ENCODE results near the gene DNAH9.

Gene DNAH9

DNA sequence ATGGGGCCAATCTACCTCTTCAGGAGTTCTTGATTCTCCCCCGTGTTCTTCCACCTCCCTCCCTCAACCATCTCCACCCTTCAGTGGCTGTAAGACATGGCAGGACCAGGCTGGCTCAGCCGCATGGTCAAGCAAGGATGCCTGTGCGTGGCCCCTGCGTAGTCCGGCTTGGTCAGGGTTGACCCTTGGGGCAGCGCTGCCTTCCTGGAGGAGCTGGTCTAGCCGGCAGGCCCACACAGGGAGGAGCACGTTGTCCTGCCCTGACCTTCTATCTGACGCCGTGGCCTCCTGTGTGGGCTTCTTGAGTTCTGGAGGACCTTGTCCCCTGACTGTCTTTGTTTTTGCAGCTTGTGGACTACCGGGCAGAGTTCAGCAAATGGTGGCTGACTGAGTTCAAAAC lies 169.8 kb downstream of the DNAH9 start:
- no peak for DNase-seq (ENCODE audit: low read depth, low spot score)

DNA sequence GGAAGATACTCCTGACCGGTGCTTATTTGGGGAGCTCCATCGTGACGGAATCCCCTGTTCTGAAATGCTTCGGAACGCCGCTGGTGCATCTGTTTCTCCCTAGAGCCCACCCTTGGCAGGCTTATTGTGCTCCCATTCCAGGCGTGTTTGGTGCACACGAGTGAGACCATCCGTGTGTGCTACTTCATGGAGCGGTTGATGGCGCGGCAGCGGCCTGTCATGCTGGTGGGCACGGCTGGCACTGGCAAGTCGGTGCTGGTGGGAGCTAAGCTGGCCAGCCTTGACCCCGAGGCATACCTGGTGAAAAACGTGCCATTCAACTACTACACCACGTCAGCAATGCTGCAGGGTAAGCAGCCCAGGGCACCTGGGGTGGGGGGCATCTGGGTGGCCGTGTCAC lies 170.7 kb downstream of the DNAH9 start:
- no peak for DNase-seq (ENCODE audit: low read depth, low spot score)

DNA sequence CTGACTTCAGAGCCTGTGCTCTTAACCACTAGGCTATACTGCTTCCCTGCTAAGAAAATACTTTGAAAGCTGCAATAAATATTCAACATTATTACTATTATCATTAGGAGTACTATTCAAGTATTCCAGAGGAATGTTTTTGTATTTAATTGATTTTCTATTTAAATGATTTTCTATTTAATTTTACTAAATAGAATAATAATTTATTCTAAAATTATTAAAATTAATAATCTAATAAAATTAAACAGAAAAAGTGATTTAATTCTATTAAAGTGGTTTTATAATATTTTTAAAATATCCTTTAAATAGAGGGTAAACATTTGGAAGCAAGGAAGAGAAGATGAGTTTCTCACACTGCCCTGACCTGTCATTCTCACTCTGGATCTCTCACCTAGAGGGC lies 173.8 kb downstream of the DNAH9 start:
- no peak for DNase-seq (ENCODE audit: low read depth, low spot score)

DNA sequence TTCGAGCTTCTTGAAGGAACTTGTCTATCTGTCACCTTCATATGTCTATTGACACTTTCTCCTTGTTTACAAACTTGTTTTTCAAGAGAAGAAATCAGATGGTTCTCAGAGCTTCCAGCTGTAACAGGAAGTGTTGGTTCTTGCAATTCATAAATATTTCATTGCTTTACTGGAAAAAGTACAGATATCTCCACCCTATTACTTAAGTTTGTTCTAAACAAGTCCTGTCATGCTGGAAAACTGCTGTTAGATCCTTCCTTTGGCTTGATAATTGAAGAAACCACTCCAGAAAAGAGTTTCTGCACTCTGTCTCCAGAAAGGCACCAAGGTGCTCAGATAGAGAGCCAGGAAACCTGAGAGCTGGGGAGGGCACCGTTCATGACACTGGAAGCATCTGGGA lies 181.6 kb downstream of the DNAH9 start:
- DNase-seq (ENCODE audit: low read depth, low spot score) = no peak

DNA sequence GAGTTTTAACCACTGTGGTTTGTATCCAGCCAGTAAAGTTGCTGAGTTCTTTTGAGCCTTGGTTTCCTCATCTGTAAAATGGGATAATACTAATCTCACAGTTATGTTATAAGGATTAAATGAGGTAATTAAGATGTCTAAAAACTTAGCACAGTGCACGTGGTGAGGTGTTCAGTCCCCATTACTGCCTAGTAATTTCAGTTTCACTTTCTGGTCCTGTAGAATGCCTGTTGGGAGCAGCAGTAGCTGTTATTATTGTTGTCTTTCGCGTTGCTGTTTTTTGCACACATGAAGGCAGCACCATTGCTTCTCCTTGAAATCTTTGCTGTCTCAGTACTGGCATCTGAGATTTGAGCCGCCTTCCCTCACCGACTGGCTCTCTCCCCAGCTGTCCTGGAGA lies 182.4 kb downstream of the DNAH9 start:
- no peak for DNase-seq (ENCODE audit: low read depth, low spot score)

DNA sequence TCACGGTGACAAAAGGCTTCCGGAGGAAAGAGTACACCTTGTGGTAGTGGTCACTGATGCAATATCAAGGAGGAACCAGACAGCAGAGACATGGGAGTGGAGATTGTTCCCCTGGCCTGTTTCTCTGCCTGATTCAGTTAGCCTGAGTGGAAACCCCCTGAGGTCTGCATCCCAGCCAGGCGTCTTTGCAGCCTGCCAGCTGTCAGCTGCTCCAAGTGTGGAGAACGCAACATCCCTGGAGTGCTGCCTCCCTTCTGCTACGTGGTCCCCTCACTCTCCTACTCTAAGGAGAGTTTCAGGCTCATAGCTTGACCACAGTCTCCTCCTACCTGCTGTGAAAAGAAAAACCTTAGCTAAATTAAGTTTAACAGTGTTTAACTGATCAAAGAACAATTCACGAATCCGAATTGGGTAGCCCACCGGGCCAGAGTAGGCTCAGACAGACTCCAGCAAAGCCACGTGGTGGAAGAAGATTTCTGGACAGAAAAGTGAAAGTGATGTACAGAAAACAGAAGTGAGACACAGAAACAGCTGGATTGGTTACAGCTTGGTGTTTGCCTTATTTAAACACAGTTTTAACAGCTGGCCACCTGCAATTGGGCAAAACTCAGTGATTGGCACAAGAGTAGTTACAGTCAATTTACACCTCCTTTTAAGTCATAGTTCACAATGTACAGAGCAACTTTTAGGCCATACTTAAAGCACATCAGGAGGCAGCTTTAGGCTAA lies 188.6 kb downstream of the DNAH9 start:
- DNase-seq (ENCODE audit: low read depth, low spot score) = no peak

DNA sequence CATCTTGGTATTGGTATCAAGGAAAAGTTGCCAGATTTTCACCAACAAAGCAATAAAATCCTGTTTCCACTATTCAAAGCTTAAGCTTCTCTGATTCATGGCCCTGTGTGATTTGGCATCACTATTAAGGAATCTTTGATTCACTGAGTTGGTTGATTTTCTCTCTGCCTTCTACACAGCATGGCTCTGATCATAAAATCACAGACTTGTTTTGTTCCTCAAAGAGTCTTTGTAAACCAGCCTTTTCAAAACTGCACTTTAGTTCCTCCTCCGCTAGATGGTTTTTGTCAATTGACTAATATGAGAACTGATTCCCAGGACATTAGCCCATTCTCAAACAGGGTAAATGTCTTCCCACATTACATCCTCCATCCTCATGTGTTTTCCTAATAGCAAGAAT lies 197.6 kb downstream of the DNAH9 start:
- DNase-seq (ENCODE audit: low read depth, low spot score) = no peak

DNA sequence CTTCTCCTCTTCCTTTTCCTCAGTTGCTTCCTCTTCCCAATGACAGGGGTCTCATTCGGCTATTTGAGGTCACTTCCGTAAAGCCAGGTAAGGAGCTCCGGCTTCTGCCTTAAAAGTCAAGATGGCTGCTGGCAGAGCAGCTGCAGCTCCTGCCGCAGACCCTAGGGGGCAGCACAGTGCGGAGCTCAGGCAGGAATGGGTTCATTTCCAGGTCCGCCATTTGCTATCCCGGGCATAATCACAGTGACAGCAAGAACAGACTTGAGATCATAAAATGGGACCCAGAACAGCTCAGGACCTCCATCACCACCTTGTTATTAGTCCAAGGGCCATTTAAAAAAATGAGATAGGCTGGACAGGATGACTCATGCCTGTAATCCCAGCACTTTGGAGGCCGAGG lies 199.5 kb downstream of the DNAH9 start:
- DNase-seq (ENCODE audit: low read depth, low spot score) = no peak

DNA sequence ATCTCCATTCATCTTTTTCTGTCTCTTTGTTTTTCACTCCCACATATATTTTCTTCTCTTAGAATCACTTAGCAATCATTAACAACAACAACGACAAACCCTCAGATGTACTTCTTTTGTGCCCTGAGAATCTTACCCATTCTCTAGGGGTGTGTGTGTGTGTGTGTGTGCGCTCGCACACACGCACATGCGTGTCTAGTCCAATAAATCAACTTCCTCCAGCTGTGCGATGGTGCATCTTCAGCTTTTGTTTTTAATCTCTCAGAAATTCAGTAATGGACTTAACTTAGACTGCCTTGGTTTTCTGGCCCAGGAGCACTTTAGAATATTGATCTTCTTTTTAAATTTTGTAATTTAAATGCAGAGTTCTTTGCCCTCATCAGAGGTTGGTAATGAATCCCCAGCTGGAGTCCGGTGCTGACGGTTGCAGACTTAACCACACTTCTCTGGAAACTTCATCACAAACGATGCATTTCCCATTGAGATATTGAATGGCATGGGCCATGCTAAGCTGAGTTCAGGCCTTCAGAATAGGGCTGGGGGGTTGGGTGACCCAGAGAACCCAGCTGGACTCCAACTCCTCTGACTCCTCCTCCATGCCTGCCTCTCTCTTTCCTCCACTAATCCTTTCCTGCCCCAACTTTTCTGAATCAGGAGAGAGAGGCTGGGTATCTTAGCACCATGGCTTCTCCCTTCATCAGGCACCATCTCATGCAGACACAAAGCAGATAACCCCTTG lies 205.1 kb downstream of the DNAH9 start:
- DNase-seq (ENCODE audit: low read depth, low spot score) = no peak

DNA sequence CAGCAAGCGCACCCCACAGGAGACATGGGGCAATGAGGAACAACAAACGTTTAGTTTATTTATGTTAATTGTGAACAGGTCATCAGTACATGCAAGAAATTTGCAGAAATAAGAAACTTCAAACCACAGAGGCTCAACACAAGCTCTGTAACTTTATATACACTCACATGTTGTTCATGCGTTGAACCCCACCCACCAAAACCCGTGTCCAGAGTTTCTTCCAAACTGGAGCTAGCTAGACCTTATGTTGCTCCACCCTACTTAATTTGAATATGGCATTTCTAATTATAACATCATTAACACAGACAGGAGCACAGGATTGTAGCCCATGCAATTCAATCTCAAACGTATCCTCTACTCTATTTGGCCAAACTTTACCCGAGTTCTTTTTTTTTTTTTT lies 206.9 kb downstream of the DNAH9 start:
- no peak for DNase-seq (ENCODE audit: low read depth, low spot score)

DNA sequence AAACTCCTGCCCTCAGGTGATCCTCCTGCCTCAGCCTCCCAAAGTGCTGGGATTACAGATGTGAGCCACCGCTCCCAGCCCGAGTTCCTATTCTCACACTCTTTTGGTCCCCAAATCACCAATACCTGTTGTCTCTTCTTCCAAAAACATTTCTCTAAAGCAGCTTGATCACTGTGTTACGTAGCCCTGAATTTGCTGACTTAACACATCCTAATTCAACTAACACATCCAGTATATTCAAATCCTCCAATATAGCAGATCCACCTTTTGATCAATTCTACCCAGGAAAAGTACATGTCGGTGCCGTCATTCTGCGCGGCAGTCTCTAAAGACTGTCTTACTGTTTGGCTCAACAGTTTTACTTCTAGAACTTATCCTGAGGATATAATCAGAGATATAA lies 207.7 kb downstream of the DNAH9 start:
- no peak for DNase-seq (ENCODE audit: low read depth, low spot score)

DNA sequence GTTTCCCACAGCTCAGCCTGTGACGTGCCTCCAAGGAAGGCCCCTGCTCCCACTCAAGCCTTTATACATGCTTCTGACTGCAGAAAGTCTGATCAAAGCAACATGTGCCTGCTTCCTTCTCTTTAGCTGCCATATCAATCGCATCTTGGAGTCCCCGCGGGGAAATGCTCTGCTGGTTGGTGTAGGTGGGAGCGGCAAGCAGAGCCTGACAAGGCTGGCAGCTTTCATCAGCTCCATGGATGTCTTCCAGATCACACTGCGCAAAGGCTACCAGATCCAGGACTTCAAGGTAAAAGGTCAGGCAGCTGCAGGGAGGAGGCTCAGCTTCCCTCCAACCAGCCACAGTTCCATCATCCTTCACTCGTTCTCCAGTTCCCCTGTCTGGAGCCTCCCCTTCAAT lies 209.3 kb downstream of the DNAH9 start:
- no peak for DNase-seq (ENCODE audit: low read depth, low spot score)

DNA sequence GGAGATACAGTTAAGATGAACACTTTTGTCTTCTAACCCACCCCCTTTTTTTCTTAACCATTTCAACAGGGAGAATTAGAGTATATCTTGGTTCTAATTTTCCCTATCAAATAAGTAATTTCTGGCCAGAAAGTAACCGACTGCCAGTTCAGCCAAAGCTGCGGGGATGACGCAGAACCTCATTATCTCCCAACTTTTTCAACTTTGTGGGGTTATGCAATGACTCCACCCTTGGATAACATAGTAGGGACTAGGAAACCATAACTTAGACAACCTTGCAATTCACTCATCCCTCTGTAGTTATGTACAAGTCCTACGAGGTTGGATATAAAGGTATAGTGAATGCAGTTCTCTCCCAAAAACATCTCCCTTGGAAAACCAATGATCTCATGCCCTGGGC lies 215.0 kb downstream of the DNAH9 start:
- DNase-seq (ENCODE audit: low read depth, low spot score) = no peak

DNA sequence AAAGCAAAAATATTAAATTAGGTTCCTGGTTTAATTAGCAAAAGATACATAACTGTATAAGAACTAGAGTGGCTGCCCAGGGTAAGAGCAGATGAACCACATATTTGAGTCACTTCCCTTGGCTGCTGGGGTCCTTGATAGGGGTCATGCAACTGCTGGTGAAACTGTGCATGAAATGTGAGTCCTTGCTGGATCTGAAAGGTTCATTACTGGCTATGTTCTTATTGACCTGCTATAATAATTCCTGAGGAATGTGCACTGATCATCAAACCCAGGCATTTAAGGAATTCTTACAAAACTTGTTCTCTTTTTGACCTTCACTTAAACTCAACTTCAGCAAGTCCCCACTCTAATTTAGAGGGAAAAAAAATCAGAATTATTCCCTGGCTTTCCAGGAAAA lies 215.6 kb downstream of the DNAH9 start:
- no peak for DNase-seq (ENCODE audit: low read depth, low spot score)

DNA sequence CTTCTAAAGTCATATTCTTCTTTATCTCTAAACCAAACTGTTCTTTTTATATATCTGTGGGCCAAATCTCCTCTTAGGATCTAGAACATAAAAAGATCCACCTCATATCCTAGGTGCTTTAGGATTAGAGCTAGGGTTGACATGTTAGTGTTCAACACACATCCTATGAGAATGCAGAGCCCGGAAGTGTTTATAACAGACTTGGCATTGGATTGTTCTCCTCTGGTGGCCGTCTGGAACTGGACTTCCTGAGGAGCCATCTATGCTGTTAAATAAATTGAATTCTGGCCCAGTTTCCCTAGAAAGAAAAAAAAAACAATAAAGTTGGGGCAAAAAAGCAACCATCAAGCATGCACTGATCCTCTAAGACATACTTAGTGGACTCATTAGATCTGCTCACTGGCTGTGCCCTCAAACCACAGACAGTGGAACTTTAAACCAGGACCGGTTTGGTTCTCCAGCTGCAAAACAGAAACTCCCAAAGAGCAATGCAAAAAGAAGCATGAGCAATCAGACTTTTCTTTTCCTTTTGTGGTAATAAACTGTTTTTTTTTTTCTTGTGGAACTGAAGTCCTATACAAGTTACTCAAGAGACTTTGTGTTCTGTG lies 216.5 kb downstream of the DNAH9 start:
- DNase-seq (ENCODE audit: low read depth, low spot score) = no peak

DNA sequence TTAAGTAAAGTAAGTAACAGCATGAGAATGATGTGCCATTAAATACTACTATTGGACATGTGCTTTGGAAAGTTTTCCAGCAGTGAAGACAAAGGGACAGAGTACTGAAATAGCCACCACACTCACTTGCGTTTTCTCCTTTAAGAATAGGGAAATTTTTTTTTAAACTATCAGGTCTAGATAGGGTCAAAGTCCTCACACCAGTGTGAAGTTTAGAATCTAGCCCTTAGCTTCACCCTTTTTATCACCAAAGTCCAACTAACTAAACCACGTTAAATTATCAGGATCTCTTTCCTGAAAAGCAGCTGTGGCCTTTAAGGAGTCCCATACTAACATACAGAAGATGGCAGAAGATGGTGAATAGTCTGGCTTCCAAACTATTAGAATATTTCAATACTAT lies 218.1 kb downstream of the DNAH9 start:
- DNase-seq (ENCODE audit: low read depth, low spot score) = no peak

DNA sequence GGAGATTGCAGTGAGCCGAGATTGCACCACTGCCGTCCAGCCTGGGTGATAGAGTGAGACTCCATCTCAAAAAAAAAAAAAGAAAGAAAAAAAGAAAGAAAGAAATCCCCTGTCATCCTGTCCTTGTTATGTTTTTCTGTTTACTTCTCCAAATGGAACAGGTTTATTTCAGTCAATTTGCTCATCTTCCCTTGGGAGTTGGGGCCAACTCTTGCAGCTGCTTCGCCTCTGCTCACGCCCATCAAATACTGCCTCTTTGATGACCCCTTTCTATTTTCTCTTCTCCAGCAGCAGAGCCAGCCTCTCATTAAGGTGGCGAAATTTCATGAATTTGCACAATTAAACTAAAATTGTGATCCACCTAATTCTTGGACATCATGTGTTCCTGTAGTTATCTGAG lies 225.6 kb downstream of the DNAH9 start:
- no peak for DNase-seq (ENCODE audit: low read depth, low spot score)

DNA sequence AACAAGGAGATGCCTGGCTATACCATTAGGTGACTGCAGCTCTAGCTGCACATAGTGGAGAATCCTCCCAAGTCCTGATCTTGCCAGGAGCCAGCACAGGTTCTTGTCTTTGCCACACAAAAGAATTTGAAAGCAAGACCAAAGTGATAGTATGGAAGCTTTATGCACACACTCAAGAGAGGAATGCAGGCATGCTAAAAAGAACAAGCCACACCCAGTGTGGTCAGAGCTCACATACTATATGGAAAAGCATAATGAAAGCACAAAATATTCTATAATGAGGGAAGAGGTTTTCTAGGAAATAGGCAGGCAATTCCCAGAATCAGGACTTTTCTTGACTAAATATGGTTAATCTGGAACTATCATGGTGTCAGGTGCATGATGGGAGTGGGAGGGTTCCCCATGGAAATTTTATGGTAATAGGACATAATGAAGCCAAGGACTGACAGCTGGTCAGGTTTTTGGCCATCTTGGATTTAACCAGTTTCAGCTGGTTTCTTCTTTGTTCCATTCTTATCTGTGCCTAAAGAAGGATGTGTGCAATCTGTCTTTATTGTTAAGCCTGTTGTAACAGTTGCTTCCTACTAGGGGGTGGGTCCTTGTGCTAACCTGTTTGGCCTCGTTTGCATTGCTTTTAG lies 227.4 kb downstream of the DNAH9 start:
- no peak for DNase-seq (ENCODE audit: low read depth, low spot score)

DNA sequence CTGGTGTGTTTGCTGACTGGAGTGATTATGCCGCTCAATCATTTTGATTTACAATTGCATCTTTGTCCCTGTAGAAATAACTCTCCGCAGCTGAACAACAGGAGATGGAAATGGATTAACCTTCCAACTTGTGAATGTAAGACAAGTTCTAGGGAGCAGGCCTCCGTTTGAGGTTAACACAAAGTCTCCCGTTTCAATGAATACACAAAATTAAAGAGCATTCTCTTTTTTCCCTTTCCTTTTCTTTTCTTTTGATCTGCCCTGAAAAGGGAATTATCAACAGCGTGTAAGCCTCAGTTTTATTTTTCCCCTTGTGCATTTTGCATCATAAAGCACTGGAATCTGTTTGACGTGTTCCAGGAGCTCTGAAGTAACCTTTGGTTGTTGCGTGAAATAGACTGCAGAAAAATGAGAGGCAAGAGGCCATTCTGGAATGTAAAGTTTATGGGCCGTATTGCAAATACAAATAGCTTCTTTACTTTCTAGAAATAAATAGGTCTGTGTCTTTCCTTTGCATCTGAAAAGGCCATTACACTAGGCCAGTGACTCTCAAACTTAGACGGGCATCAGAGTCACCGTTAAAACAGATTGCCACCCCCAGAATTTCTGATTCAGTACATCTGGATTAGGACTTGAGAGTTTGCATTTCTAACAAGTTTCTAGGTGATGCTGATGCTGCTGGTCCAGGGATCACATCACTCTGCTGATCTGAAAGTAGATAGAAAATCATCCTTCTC lies 234.3 kb downstream of the DNAH9 start:
- DNase-seq (ENCODE audit: low read depth, low spot score) = no peak

DNA sequence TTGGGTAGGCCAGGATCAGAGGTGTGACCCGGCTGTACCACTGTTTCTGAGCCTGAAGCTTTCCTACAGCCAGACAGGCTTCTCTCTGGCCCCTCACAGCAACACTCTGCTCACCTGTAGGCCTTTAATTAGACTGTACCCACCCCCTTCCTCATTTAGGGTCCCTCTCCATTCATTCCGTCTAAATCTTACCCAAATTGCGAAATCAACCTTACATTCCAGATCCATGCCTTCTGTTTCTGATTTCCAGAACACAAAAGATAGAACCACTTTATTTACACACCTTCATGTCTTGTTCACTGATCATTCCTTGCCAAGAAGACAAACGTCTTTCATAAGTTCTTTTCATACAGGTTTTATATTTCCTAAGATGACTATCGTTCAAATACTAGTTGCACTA lies 238.2 kb downstream of the DNAH9 start:
- DNase-seq (ENCODE audit: low read depth, low spot score) = no peak

DNA sequence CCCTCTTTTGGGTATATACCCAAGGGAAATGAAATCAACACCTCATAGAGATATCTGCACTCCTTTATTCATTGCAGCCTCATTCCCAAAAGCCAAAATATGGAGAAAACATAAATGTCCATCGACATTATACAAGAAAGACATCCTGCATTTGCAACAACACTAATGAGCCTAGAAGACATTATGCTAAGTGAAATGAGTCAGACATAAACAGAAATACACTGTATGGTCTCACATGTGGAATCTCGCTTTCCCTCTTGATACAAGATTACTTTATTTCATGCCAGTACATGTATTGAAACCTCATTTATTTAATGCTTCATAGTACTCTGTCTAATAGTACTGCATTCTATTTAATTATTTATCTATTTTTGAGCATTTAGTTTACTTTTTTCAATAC lies 241.8 kb downstream of the DNAH9 start:
- no peak for DNase-seq (ENCODE audit: low read depth, low spot score)

DNA sequence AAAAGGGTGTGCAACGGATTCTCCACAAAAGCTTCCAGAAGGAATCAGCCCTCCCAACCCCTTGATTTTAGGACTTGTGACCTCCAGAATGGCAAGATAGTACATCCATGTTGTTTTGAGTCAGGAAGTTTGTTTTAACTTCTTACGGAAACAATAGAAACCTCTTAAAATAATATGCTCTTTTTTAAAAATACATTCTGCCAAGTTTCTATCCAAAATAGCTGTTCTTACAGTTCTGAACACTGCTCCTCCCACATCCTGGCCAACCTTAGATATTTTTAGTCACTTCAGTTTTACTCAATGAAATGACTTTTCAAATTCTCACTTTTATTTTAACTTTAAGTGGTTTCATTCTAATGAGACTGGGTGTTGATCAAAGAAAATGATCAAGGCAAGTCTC lies 242.6 kb downstream of the DNAH9 start:
- DNase-seq (ENCODE audit: low read depth, low spot score) = no peak

All from smooth muscle cell of the brain vasculature (primary cell).